GM12874 (cell line): ENCODE data around the gene APBB3.

Experiments
- TF ChIP-seq, protein P1 (sequence below): IDR thresholded peaks from 2 replicates; pipeline ENCODE4 v1.5.1; 2011; ENCODE audit warnings: low read depth, mild to moderate bottlenecking, control low read depth, low read length, moderate library complexity; ENCODE audit not compliant: insufficient read depth

Gene APBB3

GRCh38 chr5:140570488-140570887, 6.1 kb upstream of the APBB3 start:
- TF ChIP-seq, protein P1, sequence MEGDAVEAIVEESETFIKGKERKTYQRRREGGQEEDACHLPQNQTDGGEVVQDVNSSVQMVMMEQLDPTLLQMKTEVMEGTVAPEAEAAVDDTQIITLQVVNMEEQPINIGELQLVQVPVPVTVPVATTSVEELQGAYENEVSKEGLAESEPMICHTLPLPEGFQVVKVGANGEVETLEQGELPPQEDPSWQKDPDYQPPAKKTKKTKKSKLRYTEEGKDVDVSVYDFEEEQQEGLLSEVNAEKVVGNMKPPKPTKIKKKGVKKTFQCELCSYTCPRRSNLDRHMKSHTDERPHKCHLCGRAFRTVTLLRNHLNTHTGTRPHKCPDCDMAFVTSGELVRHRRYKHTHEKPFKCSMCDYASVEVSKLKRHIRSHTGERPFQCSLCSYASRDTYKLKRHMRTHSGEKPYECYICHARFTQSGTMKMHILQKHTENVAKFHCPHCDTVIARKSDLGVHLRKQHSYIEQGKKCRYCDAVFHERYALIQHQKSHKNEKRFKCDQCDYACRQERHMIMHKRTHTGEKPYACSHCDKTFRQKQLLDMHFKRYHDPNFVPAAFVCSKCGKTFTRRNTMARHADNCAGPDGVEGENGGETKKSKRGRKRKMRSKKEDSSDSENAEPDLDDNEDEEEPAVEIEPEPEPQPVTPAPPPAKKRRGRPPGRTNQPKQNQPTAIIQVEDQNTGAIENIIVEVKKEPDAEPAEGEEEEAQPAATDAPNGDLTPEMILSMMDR: no peak

DNA sequence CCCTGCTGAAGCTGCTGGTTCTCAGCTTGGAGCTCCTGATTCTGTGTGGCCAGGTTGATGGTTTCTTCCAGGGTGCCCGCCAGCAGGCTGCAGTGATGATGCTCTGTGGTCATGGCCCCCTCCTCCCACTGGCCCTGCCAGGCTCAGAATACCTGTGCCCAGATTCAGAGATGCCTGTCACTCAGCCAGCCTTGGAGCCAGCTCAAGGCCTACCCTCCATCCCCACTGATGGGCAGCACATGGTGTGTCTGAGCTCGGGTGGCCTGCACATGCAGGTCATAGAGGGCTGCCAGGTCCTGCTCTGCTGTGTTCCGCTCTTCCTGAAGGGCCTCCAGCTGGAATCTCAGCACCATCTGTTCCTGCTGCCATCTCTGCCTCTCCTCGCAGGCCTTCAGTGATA, 5.7 kb upstream of the APBB3 start:
- TF ChIP-seq, protein P1: no peak

GRCh38 chr5:140569197-140569596, 4.8 kb upstream of the APBB3 start:
- TF ChIP-seq, protein P1: no peak

GRCh38 chr5:140568443-140569063, 4.2 kb upstream of the APBB3 start:
- TF ChIP-seq, protein P1: no peak

GRCh38 chr5:140567871-140568270, 3.5 kb upstream of the APBB3 start:
- TF ChIP-seq, protein P1: no peak

DNA sequence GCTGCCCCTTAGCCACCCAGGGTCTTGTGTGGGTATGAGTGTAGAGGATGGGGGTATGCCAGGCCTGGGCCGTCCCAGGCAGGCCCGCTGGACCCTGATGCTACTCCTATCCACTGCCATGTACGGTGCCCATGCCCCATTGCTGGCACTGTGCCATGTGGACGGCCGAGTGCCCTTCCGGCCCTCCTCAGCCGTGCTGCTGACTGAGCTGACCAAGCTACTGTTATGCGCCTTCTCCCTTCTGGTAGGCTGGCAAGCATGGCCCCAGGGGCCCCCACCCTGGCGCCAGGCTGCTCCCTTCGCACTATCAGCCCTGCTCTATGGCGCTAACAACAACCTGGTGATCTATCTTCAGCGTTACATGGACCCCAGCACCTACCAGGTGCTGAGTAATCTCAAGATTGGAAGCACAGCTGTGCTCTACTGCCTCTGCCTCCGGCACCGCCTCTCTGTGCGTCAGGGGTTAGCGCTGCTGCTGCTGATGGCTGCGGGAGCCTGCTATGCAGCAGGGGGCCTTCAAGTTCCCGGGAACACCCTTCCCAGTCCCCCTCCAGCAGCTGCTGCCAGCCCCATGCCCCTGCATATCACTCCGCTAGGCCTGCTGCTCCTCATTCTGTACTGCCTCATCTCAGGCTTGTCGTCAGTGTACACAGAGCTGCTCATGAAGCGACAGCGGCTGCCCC, 2.9 kb upstream of the APBB3 start:
- TF ChIP-seq, protein P1: no peak

DNA sequence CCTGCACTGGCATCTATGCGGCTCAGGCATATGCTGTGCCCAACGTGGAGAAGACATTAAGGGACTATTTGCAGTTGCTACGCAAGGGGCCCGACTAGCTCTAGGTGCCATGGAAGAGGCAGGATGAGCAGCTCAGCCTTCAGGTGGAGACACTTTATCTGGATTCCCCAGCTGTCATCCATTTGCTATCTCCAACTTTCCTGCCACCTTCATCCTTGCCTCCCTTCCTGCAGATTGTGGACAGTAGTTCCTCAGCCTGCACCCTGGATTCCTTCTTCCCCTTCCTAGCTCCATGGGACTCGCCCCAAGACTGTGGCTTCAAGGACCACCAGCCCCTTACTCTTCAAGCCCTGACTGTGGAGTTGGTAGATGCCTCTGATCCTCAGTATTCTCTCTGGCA, 2.3 kb upstream of the APBB3 start:
- TF ChIP-seq, protein P1: no peak
